Right lobe of liver (tissue), 4 donors: Measurements from ENCODE around the gene SEMA3C.

Source experiments
- POLR2A ChIP-seq: fragments of 450-650 bp; IDR thresholded peaks from one replicate; pipeline ENCODE4 v1.6.1; 2017; ENCODE audit warnings: antibody characterized with exemption, mild to moderate bottlenecking
- TF ChIP-seq, protein P1 (sequence below), 4 donors: fragments of 200-600 bp in 3 of 4; fragments of 450-650 bp in 1 of 4; IDR thresholded peaks; one replicate each; pipeline versions ENCODE4 v1.5.1 to v1.8.0; 2016 to 2022; ENCODE audit warnings: antibody characterized with exemption in 4 of 4, mild to moderate bottlenecking in 2 of 4
- donor health status: DM: no; HTN: no; CAD: no.
- donor health status: DM: no; HTN: no; CAD: no.
- donor health status: DM: no; HTN: yes; CAD: no.

DNA sequence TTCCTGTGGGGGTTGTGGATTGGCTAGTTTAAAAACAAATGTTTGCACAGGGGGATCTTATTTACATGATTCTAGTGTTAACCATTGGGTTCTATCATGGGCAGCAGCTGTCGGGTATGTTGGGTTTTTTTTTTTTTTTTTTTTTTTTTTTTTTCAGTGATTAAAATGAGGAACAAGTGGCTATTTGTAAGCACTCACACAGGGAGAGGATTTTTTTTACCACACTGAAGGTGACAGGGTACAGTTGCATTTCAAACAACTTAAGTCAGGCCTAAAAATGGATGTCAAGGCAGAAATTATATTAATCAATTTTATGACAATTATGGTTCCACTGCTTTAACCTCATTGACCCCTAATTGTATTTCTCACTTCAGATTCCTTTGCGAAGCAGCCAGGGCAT is 187.6 kb downstream of the SEMA3C start:
- TF ChIP-seq, protein P1, sequence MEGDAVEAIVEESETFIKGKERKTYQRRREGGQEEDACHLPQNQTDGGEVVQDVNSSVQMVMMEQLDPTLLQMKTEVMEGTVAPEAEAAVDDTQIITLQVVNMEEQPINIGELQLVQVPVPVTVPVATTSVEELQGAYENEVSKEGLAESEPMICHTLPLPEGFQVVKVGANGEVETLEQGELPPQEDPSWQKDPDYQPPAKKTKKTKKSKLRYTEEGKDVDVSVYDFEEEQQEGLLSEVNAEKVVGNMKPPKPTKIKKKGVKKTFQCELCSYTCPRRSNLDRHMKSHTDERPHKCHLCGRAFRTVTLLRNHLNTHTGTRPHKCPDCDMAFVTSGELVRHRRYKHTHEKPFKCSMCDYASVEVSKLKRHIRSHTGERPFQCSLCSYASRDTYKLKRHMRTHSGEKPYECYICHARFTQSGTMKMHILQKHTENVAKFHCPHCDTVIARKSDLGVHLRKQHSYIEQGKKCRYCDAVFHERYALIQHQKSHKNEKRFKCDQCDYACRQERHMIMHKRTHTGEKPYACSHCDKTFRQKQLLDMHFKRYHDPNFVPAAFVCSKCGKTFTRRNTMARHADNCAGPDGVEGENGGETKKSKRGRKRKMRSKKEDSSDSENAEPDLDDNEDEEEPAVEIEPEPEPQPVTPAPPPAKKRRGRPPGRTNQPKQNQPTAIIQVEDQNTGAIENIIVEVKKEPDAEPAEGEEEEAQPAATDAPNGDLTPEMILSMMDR (IDR thresholded peaks at IDR 0.05) = no peak
- TF ChIP-seq POLR2A = no peak
